H1 (cell line): ENCODE results near the gene NPC1L1. TPM values are rescaled to one million over a fixed set of nuclear protein-coding genes. Genes with fewer than 3 reads are reported as not detected.

Experiments
- CTCF ChIA-PET: fragments of 300-600 bp; sonication (Branson Sonifier 250); formaldehyde crosslinking; loops from one replicate; lab custom pipeline; 2021; ENCODE audit not compliant: partially characterized antibody; lab: Charles Lee
- POLR2A ChIA-PET: fragments of 300-600 bp; sonication (Branson Sonifier 250); formaldehyde crosslinking; loops from one replicate; lab custom pipeline; 2021; ENCODE audit warnings: inconsistent platforms; ENCODE audit not compliant: partially characterized antibody; lab: Charles Lee
- DNase-seq, 2 experiments: peaks; one replicate each; pipeline versions ENCODE4 v3.0.0 to v3.0.0-alpha.2; 2010 to 2022; ENCODE audit warnings: low spot score in 2 of 2, low read depth in 1 of 2, mixed read lengths in 1 of 2
- FAIRE-seq: peaks from 2 replicates; lab custom pipeline; 2011; peaks lifted over from hg19 to GRCh38; lab: Jason Lieb, UNC
- H2AFZ ChIP-seq: 2 replicates; pipeline ENCODE4 v1.8.1; 2012; ENCODE audit warnings: low read length, inconsistent platforms
- H2AK5ac ChIP-seq: 2 replicates; pipeline ENCODE4 v1.6.1; 2013; ENCODE audit warnings: low read depth, low read length
- H2BK120ac ChIP-seq: replicated peaks from 2 replicates; pipeline ENCODE3; 2013; ENCODE audit warnings: low read depth, low read length, inconsistent platforms
- H2BK12ac ChIP-seq: 2 replicates; pipeline ENCODE4 v1.6.1; 2013; ENCODE audit warnings: low read depth, low read length
- H2BK15ac ChIP-seq: 2 replicates; pipeline ENCODE4 v1.6.1; 2013; ENCODE audit warnings: low read length
- H2BK20ac ChIP-seq: 2 replicates; pipeline ENCODE4 v1.6.1; 2013; ENCODE audit warnings: low read length
- H2BK5ac ChIP-seq: 2 replicates; pipeline ENCODE4 v1.6.1; 2013; ENCODE audit warnings: low read depth, low read length
- H3K14ac ChIP-seq: 2 replicates; pipeline ENCODE4 v1.6.1; 2013; ENCODE audit warnings: inconsistent platforms; ENCODE audit not compliant: insufficient read length
- H3K18ac ChIP-seq: 2 replicates; pipeline ENCODE4 v1.6.1; 2013; ENCODE audit warnings: low read length; ENCODE audit errors: extremely low read depth
- H3K23ac ChIP-seq: 2 replicates; pipeline ENCODE4 v1.6.1; 2013; ENCODE audit warnings: inconsistent platforms; ENCODE audit not compliant: insufficient read length
- H3K23me2 ChIP-seq: 2 replicates; pipeline ENCODE4 v1.6.1; 2013; ENCODE audit warnings: low read depth, low read length
- H3K27ac ChIP-seq: 2 replicates; pipeline ENCODE4 v1.6.1; 2011; ENCODE audit warnings: low read depth, low read length, inconsistent platforms
- H3K27me3 ChIP-seq, 4 experiments: replicated peaks in 1 of 4; 1 replicate in 1 of 4; 2 replicates in 3 of 4; pipeline versions ENCODE4 v1.6.1 to v1.8.1; 2011 to 2013; ENCODE audit warnings: low read length in 3 of 4, mild to moderate bottlenecking in 3 of 4, inconsistent platforms in 2 of 4, mixed read lengths in 2 of 4, moderate library complexity in 1 of 4; ENCODE audit not compliant: control insufficient read depth in 3 of 4, insufficient read depth in 3 of 4; ENCODE audit errors: extremely low read depth in 1 of 4
- H3K36me3 ChIP-seq, 4 experiments: 2 replicates each; pipeline versions ENCODE4 v1.6.1 to v1.8.1; 2011 to 2013; ENCODE audit warnings: mild to moderate bottlenecking in 4 of 4, low read length in 3 of 4, moderate library complexity in 2 of 4, control low read depth in 1 of 4, inconsistent platforms in 1 of 4; ENCODE audit not compliant: insufficient read depth in 4 of 4, control insufficient read depth in 2 of 4
- H3K4ac ChIP-seq: replicated peaks from 2 replicates; pipeline ENCODE3; 2013; ENCODE audit warnings: low read length, low read depth, mixed read lengths, inconsistent platforms; ENCODE audit not compliant: insufficient read length
- H3K4me1 ChIP-seq, 4 experiments: replicated peaks in 1 of 4; 1 replicate in 1 of 4; 2 replicates in 3 of 4; pipeline versions ENCODE4 v1.6.1 to v1.8.1; 2011 to 2013; ENCODE audit warnings: low read length in 3 of 4, inconsistent platforms in 2 of 4, mixed read lengths in 1 of 4; ENCODE audit not compliant: insufficient read depth in 4 of 4, control insufficient read depth in 3 of 4
- H3K4me2 ChIP-seq, 2 experiments: 2 replicates each; pipeline versions ENCODE4 v1.6.1 to v1.8.1; 2011 to 2013; ENCODE audit warnings: low read depth in 2 of 2, low read length in 2 of 2, control low read depth in 1 of 2, inconsistent platforms in 1 of 2, mild to moderate bottlenecking in 1 of 2; ENCODE audit not compliant: insufficient read depth in 1 of 2
- H3K4me3 ChIP-seq, 4 experiments: fragments of 200-600, 300-600 bp in 1 of 4; sonication (generic), shearing (Covaris generic), sonication (Bioruptor Twin) in 1 of 4; 2 replicates each; pipeline versions ENCODE4 v1.5.1 to v1.8.1; 2011 to 2016; ENCODE audit warnings: low read length in 4 of 4, low read depth in 3 of 4, control low read depth in 2 of 4, inconsistent platforms in 2 of 4, mild to moderate bottlenecking in 2 of 4, mixed read lengths in 1 of 4, moderate library complexity in 1 of 4; ENCODE audit not compliant: insufficient read depth in 2 of 4; ENCODE audit errors: extremely low read depth in 1 of 4
- H3K56ac ChIP-seq: replicated peaks from 2 replicates; pipeline ENCODE3; 2013; ENCODE audit warnings: low read depth, mild to moderate bottlenecking, mixed read lengths, low read length, inconsistent platforms; ENCODE audit not compliant: insufficient read length
- H3K79me1 ChIP-seq: 2 replicates; pipeline ENCODE4 v1.6.1; 2013; ENCODE audit warnings: low read depth, low read length, control low read depth
- H3K79me2 ChIP-seq, 2 experiments: 2 replicates each; pipeline versions ENCODE4 v1.6.1 to v1.8.1; 2012 to 2013; ENCODE audit warnings: low read length in 2 of 2, mild to moderate bottlenecking in 2 of 2, inconsistent platforms in 1 of 2; ENCODE audit not compliant: insufficient read depth in 2 of 2, control insufficient read depth in 1 of 2
- H3K9ac ChIP-seq, 4 experiments: replicated peaks in 1 of 4; 1 replicate in 1 of 4; 2 replicates in 3 of 4; pipeline versions ENCODE4 v1.6.1 to v1.8.1; 2011 to 2013; ENCODE audit warnings: low read depth in 3 of 4, low read length in 3 of 4, control low read depth in 2 of 4, mild to moderate bottlenecking in 2 of 4, moderate library complexity in 2 of 4, inconsistent platforms in 1 of 4; ENCODE audit errors: extremely low read depth in 1 of 4
- H3K9me3 ChIP-seq, 2 experiments: 2 replicates each; pipeline versions ENCODE4 v1.6.1 to v1.8.1; 2012 to 2013; ENCODE audit warnings: mild to moderate bottlenecking in 2 of 2, moderate library complexity in 2 of 2, control low read depth in 1 of 2, inconsistent platforms in 1 of 2, low read depth in 1 of 2, low read length in 1 of 2, mixed read lengths in 1 of 2; ENCODE audit not compliant: insufficient read depth in 2 of 2
- H4K20me1 ChIP-seq, 2 experiments: replicated peaks in 1 of 2; 2 replicates each; pipeline versions ENCODE3 to v1.8.1; 2011 to 2013; ENCODE audit warnings: inconsistent platforms in 2 of 2, low read length in 2 of 2, mild to moderate bottlenecking in 1 of 2; ENCODE audit not compliant: insufficient read depth in 2 of 2, control insufficient read depth in 1 of 2
- H4K5ac ChIP-seq: 2 replicates; pipeline ENCODE4 v1.6.1; 2013; ENCODE audit warnings: low read length, low read depth, mixed read lengths, inconsistent platforms; ENCODE audit not compliant: insufficient read length
- H4K8ac ChIP-seq: 2 replicates; pipeline ENCODE4 v1.8.0; 2013; ENCODE audit warnings: mild to moderate bottlenecking, moderate library complexity, low read length, inconsistent platforms; ENCODE audit not compliant: insufficient read depth; ENCODE audit errors: extremely low read depth
- H4K91ac ChIP-seq: replicated peaks from 2 replicates; pipeline ENCODE3; 2013; ENCODE audit warnings: low read length, mixed read lengths, inconsistent platforms; ENCODE audit not compliant: insufficient read length
- ATF2 ChIP-seq: IDR thresholded peaks from 2 replicates; pipeline ENCODE4 v1.6.1; 2012; ENCODE audit warnings: low read length, inconsistent platforms
- CBX5 ChIP-seq: fragments of 300-800, 300-1000 bp; sonication (generic); IDR thresholded peaks from 2 replicates; pipeline ENCODE4 v1.7.1; 2016; ENCODE audit warnings: antibody characterized with exemption, low read length, low read depth
- CEBPB ChIP-seq: IDR thresholded peaks from 2 replicates; pipeline ENCODE4 v1.6.1; 2012; ENCODE audit warnings: low read depth, low read length
- CHD1 ChIP-seq: IDR thresholded peaks from 2 replicates; pipeline ENCODE4 v1.6.1; 2012; ENCODE audit warnings: low read depth, low read length, improper control_type of control experiment
- CTBP2 ChIP-seq: IDR thresholded peaks from 2 replicates; pipeline ENCODE4 v1.7.0; 2011; ENCODE audit warnings: borderline replicate concordance, mild to moderate bottlenecking, moderate library complexity, mixed read lengths, low read length; ENCODE audit not compliant: insufficient read depth, insufficient read length
- FOSL1 ChIP-seq: IDR thresholded peaks from 2 replicates; pipeline ENCODE4 v1.6.1; 2011; ENCODE audit warnings: mild to moderate bottlenecking, low read depth, low read length, moderate library complexity; ENCODE audit not compliant: insufficient read depth
- KDM5A ChIP-seq: fragments of 200-600 bp; IDR thresholded peaks from 2 replicates; pipeline ENCODE4 v1.7.1; 2012; ENCODE audit warnings: mild to moderate bottlenecking, low read length, inconsistent platforms, mixed read lengths
- NRF1 ChIP-seq: IDR thresholded peaks from 2 replicates; pipeline ENCODE4 v1.6.1; 2011; ENCODE audit warnings: mild to moderate bottlenecking, low read depth, low read length, improper control_type of control experiment
- POLR2AphosphoS5 ChIP-seq: IDR thresholded peaks from 2 replicates; pipeline ENCODE4 v1.6.1; 2011; ENCODE audit warnings: low read depth, low read length
- RFX5 ChIP-seq: IDR thresholded peaks from 2 replicates; pipeline ENCODE4 v1.6.1; 2011; ENCODE audit warnings: low read depth, low read length, improper control_type of control experiment, borderline replicate concordance
- RNF2 ChIP-seq: fragments of 200-900, 300-1000 bp; sonication (generic); IDR thresholded peaks from 2 replicates; pipeline ENCODE4 v1.7.1; 2016; ENCODE audit warnings: borderline replicate concordance, low read depth, mild to moderate bottlenecking, antibody characterized with exemption, low read length; ENCODE audit not compliant: poor library complexity, severe bottlenecking; ENCODE audit errors: missing control alignments
- SIRT6 ChIP-seq: IDR thresholded peaks from one replicate; pipeline ENCODE4 v1.7.1; 2012; ENCODE audit warnings: low read length, inconsistent platforms
- TCF12 ChIP-seq: IDR thresholded peaks from 2 replicates; pipeline ENCODE4 v1.6.1; 2011; ENCODE audit warnings: low read depth, mild to moderate bottlenecking, low read length
- WGBS, 2 experiments: shearing (Covaris generic) in 1 of 2; methylation state at CpG; one replicate each; pipeline versions ENCODE4 v1.1.6 to v1.1.7; 2013 to 2015; ENCODE audit warnings: low lambda C conversion rate in 2 of 2, mixed read lengths in 2 of 2, inconsistent platforms in 1 of 2, low coverage in 1 of 2, missing lambda C conversion rate in 1 of 2; ENCODE audit not compliant: insufficient replicate concordance in 2 of 2, insufficient coverage in 1 of 2, insufficient read length in 1 of 2; ENCODE audit errors: extremely low coverage in 1 of 2, missing lambda C conversion rate in 1 of 2; 5-methylcytosine and 5-hydroxymethylcytosine counted together
- polyA plus RNA-seq, 7 experiments: library from polyadenylated mRNA; depleted of rRNA in 3 of 7; stranded (reverse) in 5 of 7; unstranded in 2 of 7; fragments of >200 nt in 5 of 7; fragments of 200-250 nt in 2 of 7; gene quantifications; 1 replicate in 5 of 7; 2 replicates in 1 of 7; 4 replicates in 1 of 7; pipeline versions ENCODE4 v1.2.1 to v1.2.3, GENCODE V29; 2011 to 2013; ENCODE audit warnings: missing spikeins in 2 of 7, mixed read lengths in 2 of 7
- total RNA-seq: library from RNA; stranded (reverse); fragmentation: NEBNext Ultra II Directional; extraction: Animal tissue kit (Norgen Biotek cat#: 25700); gene quantifications from 2 replicates; pipeline ENCODE4 v1.2.1, GENCODE V29; 2021

Gene NPC1L1
- total and polyA plus RNA-seq, 2 of the 8 experiments (the other 6 are each of a cell fraction or from before 2014, with no cell fraction given), result 0.06 to 0.21 TPM

DNA sequence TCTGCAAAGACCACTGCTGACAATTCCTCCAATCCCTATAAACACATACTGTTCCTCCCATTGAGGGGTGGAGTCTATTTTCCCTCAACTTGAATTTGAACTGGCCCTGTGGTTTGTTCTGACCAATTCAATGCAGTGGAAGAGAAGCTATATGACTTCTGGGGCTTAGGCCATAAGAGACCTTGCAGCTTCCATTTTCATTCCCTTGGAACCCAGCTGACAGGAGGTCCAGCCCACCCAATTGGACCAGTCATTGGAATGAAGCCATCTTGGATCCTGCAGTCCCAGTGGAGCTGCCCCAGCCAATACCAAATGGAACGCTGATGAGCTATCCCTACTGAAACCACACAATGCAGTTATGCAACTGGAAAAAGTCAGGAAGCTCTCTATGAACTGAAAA lies 49.8 kb upstream of the NPC1L1 start:
- Histone ChIP-seq H3K23me2 (no peaks in the 10 kb centered on the region; the same call in 1 of the 2 replicates), H3K4me2 (no peak overlapping the region), H3K4ac (no peak overlapping the region), H3K36me3 (no peaks in the 10 kb centered on the region), H4K20me1 (no peaks in the 10 kb centered on the region), H2BK12ac (no peak overlapping the region), H2BK120ac (no peak overlapping the region), H4K5ac (no peak overlapping the region), H2AFZ (0 out of 2 replicates have a peak overlapping the region, but pooled peaks have one; percentile 51), H3K27me3 (no peaks in the 10 kb centered on the region), H3K56ac (no peak overlapping the region), H2AK5ac (no peak overlapping the region), H3K4me1 (no peaks in the 10 kb centered on the region), H2BK20ac (no peak overlapping the region), H3K4me3 (no peak overlapping the region), H3K23ac (no peak overlapping the region), H3K79me1 (no peaks in the 10 kb centered on the region), H3K18ac (no peak overlapping the region), H3K9ac (no peak overlapping the region), H3K79me2 (no peaks in the 10 kb centered on the region), H3K14ac (no peak overlapping the region), H2BK5ac (no peak overlapping the region), H3K9me3 (no peaks in the 10 kb centered on the region), H3K27ac (no peak overlapping the region), H4K8ac (no peak overlapping the region), H2BK15ac (no peak overlapping the region), H4K91ac (no peak overlapping the region)
- POLR2A ChIA-PET, result interaction anchor here (1.3 to 1.4 kb wide), 3 partner anchors 9 to 257 kb away, joined by 4 to 9 read pairs (median 5); partner anchors contain the start of genes DDX56, H2AZ2 and TMED4
- DNase-seq, result no peak
- 100% methylated on average over 1 of the region's 1 CpG; no CpG with 5 or more reads in 1 of the 2 experiments for WGBS, 2 experiments
- CTCF ChIA-PET, result interaction anchor here (1.1 to 1.4 kb wide), 3 partner anchors 9 to 261 kb away, joined by 3 to 4 read pairs (median 4); no protein-coding TSS in a partner anchor
- FAIRE-seq, result no peak
- no peak for TF ChIP-seq NRF1
- TF ChIP-seq CTBP2, result no peak
- TF ChIP-seq CEBPB, result no peak
- TF ChIP-seq POLR2AphosphoS5, result no peak
- TF ChIP-seq RFX5, result no peak
- TF ChIP-seq SIRT6, result no peak
- no peak for TF ChIP-seq TCF12
- no peak for TF ChIP-seq CBX5
- TF ChIP-seq FOSL1, result no peak
- no peak for TF ChIP-seq ATF2
- no peak for TF ChIP-seq CHD1
- TF ChIP-seq KDM5A, result no peak
- no peak for TF ChIP-seq RNF2
